ENCODE data around the gene UNC50. TPM values are rescaled to one million over a fixed set of nuclear protein-coding genes. Genes with fewer than 3 reads are reported as not detected.

UNC50 gene
- total and polyA plus RNA-seq, 2 experiments from 2014 or later = 38.7 to 49.4 TPM

DNA sequence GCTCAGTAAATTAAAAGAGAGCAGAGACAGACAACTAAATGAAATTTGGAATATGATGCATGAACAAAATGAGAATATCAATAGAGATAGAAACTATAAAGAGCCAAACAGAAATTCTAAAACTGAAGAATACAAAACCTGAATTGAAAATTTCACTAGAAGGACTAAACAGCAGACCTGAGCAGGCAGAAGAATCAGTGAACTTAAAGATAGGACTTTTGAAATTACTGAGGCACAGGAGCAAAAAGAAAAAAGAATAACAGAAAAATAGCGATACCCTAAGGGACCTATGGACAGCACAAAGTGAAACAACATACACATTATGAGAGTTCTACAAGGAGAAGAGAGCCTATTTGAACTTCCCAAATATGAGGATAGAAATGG, 41.6 kb downstream of the UNC50 start:
- H3K4me1 ChIP-seq (ENCODE audit: insufficient read depth) = 0 out of 2 replicates have a peak, but pooled peaks cover 3% of the 10 kb centered on the region
- no peaks in the 10 kb centered on the region for H3F3A ChIP-seq (replicated peaks; ENCODE audit: low read depth)
- peaks cover 3% of the 10 kb centered on the region; the same call in 2 of the 3 replicates for H3K4me1 Mint-ChIP-seq
- H4K20me1 ChIP-seq (replicated peaks; ENCODE audit: insufficient read depth) = no peaks in the 10 kb centered on the region
- H2AFZ ChIP-seq = no peak overlapping the region
- no peak for TF ChIP-seq ZNF114 (CRISPR knock-in tag; IDR thresholded peaks at IDR 0.05)
- TF ChIP-seq STAT1 (IDR thresholded peaks at IDR 0.05; ENCODE audit: unreplicated experiment) = no peak
- TF ChIP-seq, protein P1, sequence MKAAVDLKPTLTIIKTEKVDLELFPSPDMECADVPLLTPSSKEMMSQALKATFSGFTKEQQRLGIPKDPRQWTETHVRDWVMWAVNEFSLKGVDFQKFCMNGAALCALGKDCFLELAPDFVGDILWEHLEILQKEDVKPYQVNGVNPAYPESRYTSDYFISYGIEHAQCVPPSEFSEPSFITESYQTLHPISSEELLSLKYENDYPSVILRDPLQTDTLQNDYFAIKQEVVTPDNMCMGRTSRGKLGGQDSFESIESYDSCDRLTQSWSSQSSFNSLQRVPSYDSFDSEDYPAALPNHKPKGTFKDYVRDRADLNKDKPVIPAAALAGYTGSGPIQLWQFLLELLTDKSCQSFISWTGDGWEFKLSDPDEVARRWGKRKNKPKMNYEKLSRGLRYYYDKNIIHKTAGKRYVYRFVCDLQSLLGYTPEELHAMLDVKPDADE (IDR thresholded peaks at IDR 0.05) = no peak
- TF ChIP-seq, protein P2, sequence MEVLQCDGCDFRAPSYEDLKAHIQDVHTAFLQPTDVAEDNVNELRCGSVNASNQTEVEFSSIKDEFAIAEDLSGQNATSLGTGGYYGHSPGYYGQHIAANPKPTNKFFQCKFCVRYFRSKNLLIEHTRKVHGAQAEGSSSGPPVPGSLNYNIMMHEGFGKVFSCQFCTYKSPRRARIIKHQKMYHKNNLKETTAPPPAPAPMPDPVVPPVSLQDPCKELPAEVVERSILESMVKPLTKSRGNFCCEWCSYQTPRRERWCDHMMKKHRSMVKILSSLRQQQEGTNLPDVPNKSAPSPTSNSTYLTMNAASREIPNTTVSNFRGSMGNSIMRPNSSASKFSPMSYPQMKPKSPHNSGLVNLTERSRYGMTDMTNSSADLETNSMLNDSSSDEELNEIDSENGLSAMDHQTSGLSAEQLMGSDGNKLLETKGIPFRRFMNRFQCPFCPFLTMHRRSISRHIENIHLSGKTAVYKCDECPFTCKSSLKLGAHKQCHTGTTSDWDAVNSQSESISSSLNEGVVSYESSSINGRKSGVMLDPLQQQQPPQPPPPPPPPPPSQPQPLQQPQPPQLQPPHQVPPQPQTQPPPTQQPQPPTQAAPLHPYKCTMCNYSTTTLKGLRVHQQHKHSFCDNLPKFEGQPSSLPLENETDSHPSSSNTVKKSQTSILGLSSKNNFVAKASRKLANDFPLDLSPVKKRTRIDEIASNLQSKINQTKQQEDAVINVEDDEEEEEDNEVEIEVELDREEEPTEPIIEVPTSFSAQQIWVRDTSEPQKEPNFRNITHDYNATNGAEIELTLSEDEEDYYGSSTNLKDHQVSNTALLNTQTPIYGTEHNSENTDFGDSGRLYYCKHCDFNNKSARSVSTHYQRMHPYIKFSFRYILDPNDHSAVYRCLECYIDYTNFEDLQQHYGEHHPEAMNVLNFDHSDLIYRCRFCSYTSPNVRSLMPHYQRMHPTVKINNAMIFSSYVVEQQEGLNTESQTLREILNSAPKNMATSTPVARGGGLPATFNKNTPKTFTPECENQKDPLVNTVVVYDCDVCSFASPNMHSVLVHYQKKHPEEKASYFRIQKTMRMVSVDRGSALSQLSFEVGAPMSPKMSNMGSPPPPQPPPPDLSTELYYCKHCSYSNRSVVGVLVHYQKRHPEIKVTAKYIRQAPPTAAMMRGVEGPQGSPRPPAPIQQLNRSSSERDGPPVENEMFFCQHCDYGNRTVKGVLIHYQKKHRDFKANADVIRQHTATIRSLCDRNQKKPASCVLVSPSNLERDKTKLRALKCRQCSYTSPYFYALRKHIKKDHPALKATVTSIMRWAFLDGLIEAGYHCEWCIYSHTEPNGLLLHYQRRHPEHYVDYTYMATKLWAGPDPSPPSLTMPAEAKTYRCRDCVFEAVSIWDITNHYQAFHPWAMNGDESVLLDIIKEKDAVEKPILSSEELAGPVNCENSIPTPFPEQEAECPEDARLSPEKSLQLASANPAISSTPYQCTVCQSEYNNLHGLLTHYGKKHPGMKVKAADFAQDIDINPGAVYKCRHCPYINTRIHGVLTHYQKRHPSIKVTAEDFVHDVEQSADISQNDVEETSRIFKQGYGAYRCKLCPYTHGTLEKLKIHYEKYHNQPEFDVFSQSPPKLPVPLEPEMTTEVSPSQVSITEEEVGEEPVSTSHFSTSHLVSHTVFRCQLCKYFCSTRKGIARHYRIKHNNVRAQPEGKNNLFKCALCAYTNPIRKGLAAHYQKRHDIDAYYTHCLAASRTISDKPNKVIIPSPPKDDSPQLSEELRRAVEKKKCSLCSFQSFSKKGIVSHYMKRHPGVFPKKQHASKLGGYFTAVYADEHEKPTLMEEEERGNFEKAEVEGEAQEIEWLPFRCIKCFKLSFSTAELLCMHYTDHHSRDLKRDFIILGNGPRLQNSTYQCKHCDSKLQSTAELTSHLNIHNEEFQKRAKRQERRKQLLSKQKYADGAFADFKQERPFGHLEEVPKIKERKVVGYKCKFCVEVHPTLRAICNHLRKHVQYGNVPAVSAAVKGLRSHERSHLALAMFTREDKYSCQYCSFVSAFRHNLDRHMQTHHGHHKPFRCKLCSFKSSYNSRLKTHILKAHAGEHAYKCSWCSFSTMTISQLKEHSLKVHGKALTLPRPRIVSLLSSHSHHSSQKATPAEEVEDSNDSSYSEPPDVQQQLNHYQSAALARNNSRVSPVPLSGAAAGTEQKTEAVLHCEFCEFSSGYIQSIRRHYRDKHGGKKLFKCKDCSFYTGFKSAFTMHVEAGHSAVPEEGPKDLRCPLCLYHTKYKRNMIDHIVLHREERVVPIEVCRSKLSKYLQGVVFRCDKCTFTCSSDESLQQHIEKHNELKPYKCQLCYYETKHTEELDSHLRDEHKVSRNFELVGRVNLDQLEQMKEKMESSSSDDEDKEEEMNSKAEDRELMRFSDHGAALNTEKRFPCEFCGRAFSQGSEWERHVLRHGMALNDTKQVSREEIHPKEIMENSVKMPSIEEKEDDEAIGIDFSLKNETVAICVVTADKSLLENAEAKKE (CRISPR knock-in tag; IDR thresholded peaks at IDR 0.05) = no peak
- TF ChIP-seq ZNF331 (CRISPR knock-in tag; IDR thresholded peaks at IDR 0.05; ENCODE audit: low read depth) = no peak
- TF ChIP-seq EZH2phosphoT487 (IDR thresholded peaks at IDR 0.05; ENCODE audit: unreplicated experiment) = no peak
- TF ChIP-seq POLR2AphosphoS5 (IDR thresholded peaks at IDR 0.05; ENCODE audit: low read depth) = no peak
- TF ChIP-seq JUNB (IDR thresholded peaks at IDR 0.05; ENCODE audit: unreplicated experiment) = no peak
- no peak for TF ChIP-seq EZH2 (IDR thresholded peaks at IDR 0.05; ENCODE audit: low read depth, unreplicated experiment)
- ATAC-seq (no peak), DNase-seq (ENCODE audit: low spot score) (no peak)
- H3K4me2 ChIP-seq = no peak overlapping the region
- H3K27me3 ChIP-seq (ENCODE audit: insufficient read depth) = no peaks in the 10 kb centered on the region
- H3K27ac Mint-ChIP-seq = no peak overlapping the region
- H3K36me3 ChIP-seq (ENCODE audit: insufficient read depth) = no peaks in the 10 kb centered on the region
- no peaks in the 10 kb centered on the region for H3K9me2 ChIP-seq (ENCODE audit: insufficient read depth)
- H3K36me3 Mint-ChIP-seq (ENCODE audit: low read depth) = no peaks in the 10 kb centered on the region
- no peak overlapping the region for H3K4me3 Mint-ChIP-seq
- H3K79me2 ChIP-seq (replicated peaks; ENCODE audit: insufficient read depth) = no peaks in the 10 kb centered on the region
- H3K4me3 ChIP-seq = no peak overlapping the region
- no peaks in the 10 kb centered on the region; the same call in 2 of the 3 replicates for H3K9me3 Mint-ChIP-seq
- H3K27me3 Mint-ChIP-seq (ENCODE audit: insufficient read depth, low read depth, poor library complexity) = no peaks in the 10 kb centered on the region
- no peak overlapping the region for H3K27ac ChIP-seq (ENCODE audit: low read depth)

Data from GM23338 (cell line).